WTC11 (cell line): Measurements from ENCODE around the gene KIFC3.

ENCODE experiments used
- CREM ChIP-seq: sonication (generic); formaldehyde crosslinking; IDR thresholded peaks from 2 replicates; pipeline ENCODE4 v1.8.1; 2022; ENCODE audit warnings: mild to moderate bottlenecking, missing genetic modification reagents, moderate library complexity
- KAT7 ChIP-seq: sonication (generic); formaldehyde crosslinking; IDR thresholded peaks from 2 replicates; pipeline ENCODE4 v1.8.1; 2023; ENCODE audit warnings: missing genetic modification reagents, mild to moderate bottlenecking, borderline replicate concordance
- SP1 ChIP-seq: sonication (generic); formaldehyde crosslinking; conservative IDR thresholded peaks from 2 replicates; pipeline ENCODE4 v1.8.1; 2022; ENCODE audit warnings: missing genetic modification reagents
- TCF7 ChIP-seq: sonication (generic); formaldehyde crosslinking; IDR thresholded peaks from 2 replicates; pipeline ENCODE4 v1.8.0; 2022; ENCODE audit warnings: mild to moderate bottlenecking, low read depth, missing genetic modification reagents, moderate library complexity
- TEAD1 ChIP-seq: sonication (generic); formaldehyde crosslinking; IDR thresholded peaks from 2 replicates; pipeline ENCODE4 v1.8.0; 2022; ENCODE audit warnings: mild to moderate bottlenecking, missing genetic modification reagents
- ZBTB21 ChIP-seq: sonication (generic); formaldehyde crosslinking; IDR thresholded peaks from 2 replicates; pipeline ENCODE4 v1.8.1; 2023; ENCODE audit warnings: mild to moderate bottlenecking, missing genetic modification reagents, borderline replicate concordance
- TF ChIP-seq, protein P1 (sequence below): fragments of 200-600 bp; IDR thresholded peaks from 2 replicates; pipeline ENCODE4 v1.8.0; 2022; ENCODE audit warnings: antibody characterized with exemption
- TF ChIP-seq, protein P2 (sequence below): sonication (generic); formaldehyde crosslinking; IDR thresholded peaks from 2 replicates; pipeline ENCODE4 v1.8.1; 2023; ENCODE audit warnings: mild to moderate bottlenecking, missing genetic modification reagents, moderate library complexity
- TF ChIP-seq, protein P3 (sequence below): sonication (generic); formaldehyde crosslinking; conservative IDR thresholded peaks from 2 replicates; pipeline ENCODE4 v1.8.1; 2022; ENCODE audit warnings: mild to moderate bottlenecking, missing genetic modification reagents
- TF ChIP-seq, protein P4 (sequence below): sonication (generic); formaldehyde crosslinking; IDR thresholded peaks from 2 replicates; pipeline ENCODE4 v1.8.1; 2022; ENCODE audit warnings: low read depth, mild to moderate bottlenecking, moderate library complexity, missing genetic modification reagents, borderline replicate concordance
- TF ChIP-seq, protein P5 (sequence below): sonication (generic); formaldehyde crosslinking; conservative IDR thresholded peaks from 2 replicates; pipeline ENCODE4 v1.8.1; 2023; ENCODE audit warnings: mild to moderate bottlenecking, low read depth, missing genetic modification reagents, moderate library complexity
- TF ChIP-seq, protein P6 (sequence below): fragments of 250-450 bp; sonication (Bioruptor Pico); IDR thresholded peaks from 2 replicates; pipeline ENCODE4 v1.9.0; 2021; ENCODE audit warnings: moderate library complexity, mild to moderate bottlenecking, inconsistent platforms, borderline replicate concordance
- TF ChIP-seq, protein P7 (sequence below): sonication (generic); formaldehyde crosslinking; IDR thresholded peaks from 2 replicates; pipeline ENCODE4 v1.8.1; 2022; ENCODE audit warnings: low read depth, missing genetic modification reagents, borderline replicate concordance
- TF ChIP-seq, protein P8 (sequence below): sonication (generic); formaldehyde crosslinking; IDR thresholded peaks from 2 replicates; pipeline ENCODE4 v1.8.0; 2023; ENCODE audit warnings: mild to moderate bottlenecking, missing genetic modification reagents

DNA sequence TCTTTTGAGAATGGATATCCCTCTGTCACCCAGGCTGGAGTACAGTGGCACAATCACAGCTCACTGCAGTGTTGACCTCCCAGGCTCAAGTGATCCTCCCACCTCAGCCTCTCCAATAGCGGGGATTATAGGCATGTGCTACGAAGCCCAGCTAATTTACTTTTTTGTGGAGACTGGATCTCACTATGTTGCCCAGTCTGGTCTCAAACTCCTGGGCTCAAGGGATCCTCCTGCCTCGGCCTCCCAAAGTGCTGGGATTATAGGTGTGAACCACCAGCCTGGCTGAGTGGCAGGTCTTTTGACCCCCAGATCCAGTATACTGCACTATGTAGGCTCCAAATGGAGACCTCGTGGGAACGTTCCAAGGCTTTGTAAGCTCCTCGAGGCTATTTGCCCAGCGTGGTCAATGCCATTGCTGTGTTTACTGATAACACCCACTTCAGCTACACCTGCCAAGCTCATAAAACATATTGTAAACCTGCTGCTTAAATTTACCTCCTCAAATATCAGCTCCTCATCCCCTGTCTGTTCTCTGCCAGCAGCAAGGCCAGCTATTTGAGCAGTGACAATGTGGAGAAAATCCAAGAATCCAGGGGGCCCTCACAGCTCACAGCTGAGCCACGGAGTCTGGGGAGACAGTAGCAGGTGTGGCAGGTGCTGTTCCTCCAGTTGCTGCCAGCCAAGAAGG is 16.2 kb upstream of the KIFC3 start:
- TF ChIP-seq, protein P1, sequence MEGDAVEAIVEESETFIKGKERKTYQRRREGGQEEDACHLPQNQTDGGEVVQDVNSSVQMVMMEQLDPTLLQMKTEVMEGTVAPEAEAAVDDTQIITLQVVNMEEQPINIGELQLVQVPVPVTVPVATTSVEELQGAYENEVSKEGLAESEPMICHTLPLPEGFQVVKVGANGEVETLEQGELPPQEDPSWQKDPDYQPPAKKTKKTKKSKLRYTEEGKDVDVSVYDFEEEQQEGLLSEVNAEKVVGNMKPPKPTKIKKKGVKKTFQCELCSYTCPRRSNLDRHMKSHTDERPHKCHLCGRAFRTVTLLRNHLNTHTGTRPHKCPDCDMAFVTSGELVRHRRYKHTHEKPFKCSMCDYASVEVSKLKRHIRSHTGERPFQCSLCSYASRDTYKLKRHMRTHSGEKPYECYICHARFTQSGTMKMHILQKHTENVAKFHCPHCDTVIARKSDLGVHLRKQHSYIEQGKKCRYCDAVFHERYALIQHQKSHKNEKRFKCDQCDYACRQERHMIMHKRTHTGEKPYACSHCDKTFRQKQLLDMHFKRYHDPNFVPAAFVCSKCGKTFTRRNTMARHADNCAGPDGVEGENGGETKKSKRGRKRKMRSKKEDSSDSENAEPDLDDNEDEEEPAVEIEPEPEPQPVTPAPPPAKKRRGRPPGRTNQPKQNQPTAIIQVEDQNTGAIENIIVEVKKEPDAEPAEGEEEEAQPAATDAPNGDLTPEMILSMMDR = no peak
- TF ChIP-seq ZBTB21 = no peak
- TF ChIP-seq KAT7 (CRISPR knock-in tag) = no peak
- TF ChIP-seq TEAD1 = no peak
- TF ChIP-seq SP1 (CRISPR knock-in tag) = no peak
- TF ChIP-seq, protein P2, sequence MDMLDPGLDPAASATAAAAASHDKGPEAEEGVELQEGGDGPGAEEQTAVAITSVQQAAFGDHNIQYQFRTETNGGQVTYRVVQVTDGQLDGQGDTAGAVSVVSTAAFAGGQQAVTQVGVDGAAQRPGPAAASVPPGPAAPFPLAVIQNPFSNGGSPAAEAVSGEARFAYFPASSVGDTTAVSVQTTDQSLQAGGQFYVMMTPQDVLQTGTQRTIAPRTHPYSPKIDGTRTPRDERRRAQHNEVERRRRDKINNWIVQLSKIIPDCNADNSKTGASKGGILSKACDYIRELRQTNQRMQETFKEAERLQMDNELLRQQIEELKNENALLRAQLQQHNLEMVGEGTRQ = no peak
- TF ChIP-seq, protein P3, sequence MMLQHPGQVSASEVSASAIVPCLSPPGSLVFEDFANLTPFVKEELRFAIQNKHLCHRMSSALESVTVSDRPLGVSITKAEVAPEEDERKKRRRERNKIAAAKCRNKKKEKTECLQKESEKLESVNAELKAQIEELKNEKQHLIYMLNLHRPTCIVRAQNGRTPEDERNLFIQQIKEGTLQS (CRISPR knock-in tag) = no peak
- TF ChIP-seq CREM (CRISPR knock-in tag) = no peak
- TF ChIP-seq, protein P4, sequence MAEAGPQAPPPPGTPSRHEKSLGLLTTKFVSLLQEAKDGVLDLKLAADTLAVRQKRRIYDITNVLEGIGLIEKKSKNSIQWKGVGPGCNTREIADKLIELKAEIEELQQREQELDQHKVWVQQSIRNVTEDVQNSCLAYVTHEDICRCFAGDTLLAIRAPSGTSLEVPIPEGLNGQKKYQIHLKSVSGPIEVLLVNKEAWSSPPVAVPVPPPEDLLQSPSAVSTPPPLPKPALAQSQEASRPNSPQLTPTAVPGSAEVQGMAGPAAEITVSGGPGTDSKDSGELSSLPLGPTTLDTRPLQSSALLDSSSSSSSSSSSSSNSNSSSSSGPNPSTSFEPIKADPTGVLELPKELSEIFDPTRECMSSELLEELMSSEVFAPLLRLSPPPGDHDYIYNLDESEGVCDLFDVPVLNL (CRISPR knock-in tag) = no peak
- TF ChIP-seq, protein P5, sequence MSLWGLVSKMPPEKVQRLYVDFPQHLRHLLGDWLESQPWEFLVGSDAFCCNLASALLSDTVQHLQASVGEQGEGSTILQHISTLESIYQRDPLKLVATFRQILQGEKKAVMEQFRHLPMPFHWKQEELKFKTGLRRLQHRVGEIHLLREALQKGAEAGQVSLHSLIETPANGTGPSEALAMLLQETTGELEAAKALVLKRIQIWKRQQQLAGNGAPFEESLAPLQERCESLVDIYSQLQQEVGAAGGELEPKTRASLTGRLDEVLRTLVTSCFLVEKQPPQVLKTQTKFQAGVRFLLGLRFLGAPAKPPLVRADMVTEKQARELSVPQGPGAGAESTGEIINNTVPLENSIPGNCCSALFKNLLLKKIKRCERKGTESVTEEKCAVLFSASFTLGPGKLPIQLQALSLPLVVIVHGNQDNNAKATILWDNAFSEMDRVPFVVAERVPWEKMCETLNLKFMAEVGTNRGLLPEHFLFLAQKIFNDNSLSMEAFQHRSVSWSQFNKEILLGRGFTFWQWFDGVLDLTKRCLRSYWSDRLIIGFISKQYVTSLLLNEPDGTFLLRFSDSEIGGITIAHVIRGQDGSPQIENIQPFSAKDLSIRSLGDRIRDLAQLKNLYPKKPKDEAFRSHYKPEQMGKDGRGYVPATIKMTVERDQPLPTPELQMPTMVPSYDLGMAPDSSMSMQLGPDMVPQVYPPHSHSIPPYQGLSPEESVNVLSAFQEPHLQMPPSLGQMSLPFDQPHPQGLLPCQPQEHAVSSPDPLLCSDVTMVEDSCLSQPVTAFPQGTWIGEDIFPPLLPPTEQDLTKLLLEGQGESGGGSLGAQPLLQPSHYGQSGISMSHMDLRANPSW (CRISPR knock-in tag) = no peak
- TF ChIP-seq, protein P6, sequence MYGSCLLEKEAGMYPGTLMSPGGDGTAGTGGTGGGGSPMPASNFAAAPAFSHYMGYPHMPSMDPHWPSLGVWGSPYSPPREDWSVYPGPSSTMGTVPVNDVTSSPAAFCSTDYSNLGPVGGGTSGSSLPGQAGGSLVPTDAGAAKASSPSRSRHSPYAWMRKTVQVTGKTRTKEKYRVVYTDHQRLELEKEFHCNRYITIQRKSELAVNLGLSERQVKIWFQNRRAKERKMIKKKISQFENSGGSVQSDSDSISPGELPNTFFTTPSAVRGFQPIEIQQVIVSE (CRISPR knock-in tag) = no peak
- no peak for TF ChIP-seq TCF7 (CRISPR knock-in tag)
- TF ChIP-seq, protein P7, sequence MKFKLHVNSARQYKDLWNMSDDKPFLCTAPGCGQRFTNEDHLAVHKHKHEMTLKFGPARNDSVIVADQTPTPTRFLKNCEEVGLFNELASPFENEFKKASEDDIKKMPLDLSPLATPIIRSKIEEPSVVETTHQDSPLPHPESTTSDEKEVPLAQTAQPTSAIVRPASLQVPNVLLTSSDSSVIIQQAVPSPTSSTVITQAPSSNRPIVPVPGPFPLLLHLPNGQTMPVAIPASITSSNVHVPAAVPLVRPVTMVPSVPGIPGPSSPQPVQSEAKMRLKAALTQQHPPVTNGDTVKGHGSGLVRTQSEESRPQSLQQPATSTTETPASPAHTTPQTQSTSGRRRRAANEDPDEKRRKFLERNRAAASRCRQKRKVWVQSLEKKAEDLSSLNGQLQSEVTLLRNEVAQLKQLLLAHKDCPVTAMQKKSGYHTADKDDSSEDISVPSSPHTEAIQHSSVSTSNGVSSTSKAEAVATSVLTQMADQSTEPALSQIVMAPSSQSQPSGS (CRISPR knock-in tag) = no peak
- TF ChIP-seq, protein P8, sequence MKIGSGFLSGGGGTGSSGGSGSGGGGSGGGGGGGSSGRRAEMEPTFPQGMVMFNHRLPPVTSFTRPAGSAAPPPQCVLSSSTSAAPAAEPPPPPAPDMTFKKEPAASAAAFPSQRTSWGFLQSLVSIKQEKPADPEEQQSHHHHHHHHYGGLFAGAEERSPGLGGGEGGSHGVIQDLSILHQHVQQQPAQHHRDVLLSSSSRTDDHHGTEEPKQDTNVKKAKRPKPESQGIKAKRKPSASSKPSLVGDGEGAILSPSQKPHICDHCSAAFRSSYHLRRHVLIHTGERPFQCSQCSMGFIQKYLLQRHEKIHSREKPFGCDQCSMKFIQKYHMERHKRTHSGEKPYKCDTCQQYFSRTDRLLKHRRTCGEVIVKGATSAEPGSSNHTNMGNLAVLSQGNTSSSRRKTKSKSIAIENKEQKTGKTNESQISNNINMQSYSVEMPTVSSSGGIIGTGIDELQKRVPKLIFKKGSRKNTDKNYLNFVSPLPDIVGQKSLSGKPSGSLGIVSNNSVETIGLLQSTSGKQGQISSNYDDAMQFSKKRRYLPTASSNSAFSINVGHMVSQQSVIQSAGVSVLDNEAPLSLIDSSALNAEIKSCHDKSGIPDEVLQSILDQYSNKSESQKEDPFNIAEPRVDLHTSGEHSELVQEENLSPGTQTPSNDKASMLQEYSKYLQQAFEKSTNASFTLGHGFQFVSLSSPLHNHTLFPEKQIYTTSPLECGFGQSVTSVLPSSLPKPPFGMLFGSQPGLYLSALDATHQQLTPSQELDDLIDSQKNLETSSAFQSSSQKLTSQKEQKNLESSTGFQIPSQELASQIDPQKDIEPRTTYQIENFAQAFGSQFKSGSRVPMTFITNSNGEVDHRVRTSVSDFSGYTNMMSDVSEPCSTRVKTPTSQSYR (CRISPR knock-in tag) = no peak
